AG09309 (cell line): ENCODE data around the gene PDLIM1.
"Not testable (repeated sequence)": the region's sequence is repeated elsewhere in the genome, so short reads cannot be mapped to it uniquely, and the experiment has no call there.

Source experiments
- DNase-seq: peaks from one replicate; pipeline ENCODE4 v3.0.0-alpha.2; 2010; ENCODE audit warnings: low read depth
- H3K4me3 ChIP-seq: 2 replicates; pipeline ENCODE4 v1.5.1; 2011; ENCODE audit warnings: mild to moderate bottlenecking, low read depth, low read length, moderate library complexity; ENCODE audit not compliant: control insufficient read depth
- CTCF ChIP-seq: IDR thresholded peaks from 2 replicates; pipeline ENCODE4 v1.5.1; 2011; ENCODE audit warnings: mild to moderate bottlenecking, low read depth, low read length, inconsistent platforms; ENCODE audit not compliant: insufficient read depth, control insufficient read depth; ENCODE audit errors: missing control alignments

The PDLIM1 gene

GRCh38 chr10:95240811-95241210 is 50.0 kb downstream of the PDLIM1 start:
- no peak overlapping the region for H3K4me3 ChIP-seq

DNA sequence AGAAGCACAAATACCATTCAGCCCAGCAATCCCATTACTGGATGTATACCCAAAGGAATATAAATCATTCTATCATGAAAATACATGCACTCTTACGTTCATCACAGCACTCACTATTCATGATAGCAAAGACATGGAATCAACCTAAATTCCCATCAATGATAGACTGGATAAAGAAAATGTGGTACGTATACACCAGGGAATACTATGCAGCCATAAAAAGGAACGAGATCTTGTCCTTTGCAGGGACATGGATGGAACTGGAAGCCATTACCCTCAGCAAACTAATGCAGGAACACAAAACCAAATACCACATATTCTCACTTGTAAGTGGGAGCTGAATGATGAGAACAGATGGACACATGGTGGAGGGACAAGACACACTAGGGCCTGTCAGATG is 50.7 kb downstream of the PDLIM1 start:
- not testable (repeated sequence) for DNase-seq, H3K4me3 ChIP-seq

More at GRCh38 chr10:95240811-95241210, 50.0 kb downstream of the PDLIM1 start:
- DNase-seq = no peak
- no peak for TF ChIP-seq CTCF

GRCh38 chr10:95237376-95238170 is 53.2 kb downstream of the PDLIM1 start:
- no peak for TF ChIP-seq CTCF
- DNase-seq = no peak
- no peak overlapping the region for H3K4me3 ChIP-seq

DNA sequence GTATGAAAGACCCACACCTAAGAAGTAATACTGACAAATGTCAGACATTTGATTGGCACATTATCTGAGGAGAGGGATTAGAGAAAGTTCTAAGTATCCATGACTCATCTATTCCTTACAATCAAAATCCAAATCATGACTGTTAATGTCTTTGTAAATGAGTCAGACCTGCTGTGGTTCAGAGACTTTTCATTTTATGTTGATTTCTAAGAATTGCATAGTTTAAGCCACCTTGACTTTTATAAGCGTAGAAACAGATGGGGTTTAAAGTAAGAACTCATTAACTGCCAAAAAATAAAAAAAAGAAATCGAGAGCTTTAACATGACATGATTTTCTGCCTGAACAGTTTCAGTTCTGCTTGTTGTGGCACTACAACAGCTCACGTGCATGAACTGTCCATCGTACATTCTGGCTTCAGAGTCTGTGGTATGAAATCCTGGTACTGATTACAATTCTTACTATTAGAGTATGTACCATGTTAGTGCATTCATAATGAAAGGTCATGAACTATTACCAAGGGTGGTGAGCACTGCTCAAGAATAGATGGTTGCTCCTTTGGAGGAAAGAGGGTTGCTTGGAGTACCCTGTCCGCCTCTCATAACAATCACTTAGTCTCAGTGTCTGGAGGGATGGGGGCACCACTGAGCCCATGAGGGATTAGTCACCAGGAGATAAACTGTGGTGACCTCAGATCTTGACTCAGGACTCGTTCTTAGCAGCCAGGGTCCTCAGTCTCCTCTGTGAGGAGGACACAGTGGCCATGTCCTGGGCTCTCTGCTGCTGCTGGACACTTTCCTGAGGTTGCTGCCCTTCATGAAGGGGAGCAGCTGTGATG is 54.5 kb downstream of the PDLIM1 start:
- no peak overlapping the region for H3K4me3 ChIP-seq
- no peak for TF ChIP-seq CTCF
- peak; percentile 71 for DNase-seq

DNA sequence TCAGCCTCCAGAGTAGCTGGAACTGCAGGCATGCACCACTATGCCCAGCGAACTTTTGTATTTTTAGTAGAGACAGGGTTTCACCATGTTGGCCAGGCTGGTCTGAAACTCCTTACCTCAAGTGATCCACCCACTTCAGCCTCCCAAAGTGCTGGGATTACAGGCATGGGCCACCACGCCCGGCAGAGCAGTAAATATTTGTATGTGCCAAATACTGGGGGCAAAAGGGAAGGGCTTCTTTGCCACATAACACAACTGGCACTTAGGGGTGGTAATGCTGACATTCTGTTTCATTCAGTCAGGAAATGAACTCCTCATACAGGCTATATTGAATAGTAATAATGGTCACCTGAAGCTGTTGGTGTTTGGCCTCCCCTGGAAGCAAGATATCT is 55.1 kb downstream of the PDLIM1 start:
- H3K4me3 ChIP-seq = no peak overlapping the region
- no peak for DNase-seq
- no peak for TF ChIP-seq CTCF

DNA sequence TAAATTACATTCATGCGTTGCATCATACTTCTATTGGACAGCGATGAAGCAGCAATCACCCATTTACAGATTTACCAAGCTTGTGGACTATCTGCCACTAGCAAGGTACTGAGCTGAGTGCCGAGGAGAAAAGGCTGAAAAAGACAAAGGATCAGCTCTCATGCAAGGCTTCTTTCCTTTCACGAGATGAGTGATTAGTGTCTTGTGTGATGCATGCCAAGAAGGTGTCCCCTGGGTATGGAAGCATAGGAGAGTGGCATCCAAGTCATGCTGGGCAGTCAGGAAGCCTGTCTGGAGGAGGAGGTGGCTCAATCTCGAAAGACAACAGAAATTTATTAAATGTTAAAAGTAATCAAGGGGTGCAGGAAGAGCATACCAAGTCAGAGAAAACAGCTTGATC is 55.9 kb downstream of the PDLIM1 start:
- DNase-seq = no peak
- TF ChIP-seq CTCF = no peak
- H3K4me3 ChIP-seq = no peak overlapping the region
